NCI-H526 (cell line): ENCODE results near the gene KCTD1.
"Not testable (repeated sequence)": the region's sequence is repeated elsewhere in the genome, so short reads cannot be mapped to it uniquely, and the experiment has no call there.

ENCODE experiments used
- DNase-seq, 2 experiments: peaks; one replicate each; lab custom pipeline; 2025; lab: John Stamatoyannopoulos, UW

KCTD1 gene

GRCh38 chr18:26458526-26459232 is 89.7 kb downstream of the KCTD1 start:
- DNase-seq: no peak

DNA sequence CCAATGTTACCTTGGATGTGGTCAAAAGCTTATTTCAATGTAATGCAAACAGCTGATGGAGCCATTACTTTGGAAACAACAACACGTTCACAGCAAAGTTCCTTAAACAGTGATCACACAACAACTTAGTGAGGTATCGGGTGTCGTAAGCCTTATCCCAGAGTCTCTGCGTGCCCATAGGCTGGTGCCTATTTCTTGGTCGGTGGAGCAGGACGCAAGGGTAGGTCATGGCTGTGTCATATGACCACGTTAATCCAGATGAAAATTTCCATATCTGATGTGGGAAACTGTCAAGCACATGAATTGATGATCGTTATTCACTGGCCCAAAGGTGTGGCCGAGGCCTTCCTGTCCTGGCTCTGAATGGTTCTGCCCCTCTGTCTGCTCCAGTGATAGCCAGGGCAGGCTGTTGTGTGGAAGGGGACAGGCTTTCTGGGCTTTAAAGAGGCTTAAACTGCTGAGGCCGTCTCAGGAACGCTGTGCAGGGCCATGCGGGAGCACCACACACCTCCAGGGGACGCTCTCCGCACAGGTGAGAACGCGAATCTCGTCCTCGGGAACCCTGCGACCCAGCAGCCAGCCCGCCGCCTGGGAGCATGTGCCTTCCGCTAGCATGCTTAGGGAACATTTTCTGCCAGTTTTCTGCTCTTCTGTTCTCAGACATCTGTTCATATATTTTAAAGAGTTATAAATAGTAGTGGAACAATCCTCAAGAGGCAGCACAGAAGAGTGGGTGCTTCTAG is 90.6 kb downstream of the KCTD1 start:
- peak; percentile 15 to 72 for DNase-seq

DNA sequence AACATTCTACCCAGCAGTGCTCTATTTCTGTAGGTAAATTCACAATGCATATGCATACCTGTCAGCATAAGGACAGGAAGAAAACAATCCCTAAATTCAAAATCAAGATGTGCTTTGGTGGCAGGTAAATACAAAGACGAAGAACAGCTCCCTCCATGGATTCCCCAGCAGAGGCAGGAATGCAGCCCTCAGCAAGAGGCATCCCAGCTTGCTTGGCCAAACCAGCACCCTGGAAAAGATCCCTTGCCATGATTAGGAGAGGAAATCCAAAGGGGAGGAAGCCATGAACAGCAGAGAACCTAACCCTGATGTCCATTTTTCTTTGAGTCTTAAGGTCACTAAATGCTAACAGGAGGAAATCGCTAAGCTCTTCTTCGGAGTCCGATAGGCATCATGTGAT is 91.2 kb downstream of the KCTD1 start:
- DNase-seq: no peak

DNA sequence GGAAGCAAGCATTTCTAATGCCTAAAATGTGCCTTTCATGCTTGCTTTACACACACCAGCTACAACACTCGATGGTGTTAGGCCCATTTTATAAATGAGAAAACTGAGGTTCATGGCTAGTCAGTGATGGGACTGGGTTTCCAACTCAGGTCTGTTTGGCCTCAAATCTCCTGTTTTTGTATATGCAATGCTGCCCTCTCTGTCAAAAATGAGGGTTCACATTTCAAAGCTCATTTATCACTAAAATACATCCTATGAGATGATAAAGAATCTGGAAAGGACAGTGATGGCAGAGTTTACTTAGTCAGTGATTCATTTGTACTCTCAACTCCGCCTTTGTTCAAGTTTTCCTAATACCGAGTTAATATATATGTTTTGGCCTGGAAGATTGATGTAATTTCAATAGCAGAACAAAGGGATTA is 92.3 kb downstream of the KCTD1 start:
- no peak for DNase-seq

- no peak for DNase-seq
These were observed 92.7 kb downstream of the KCTD1 start for GRCh38 chr18:26455639-26456038.

GRCh38 chr18:26454616-26455015 is 93.7 kb downstream of the KCTD1 start:
- DNase-seq: no peak

GRCh38 chr18:26454192-26454591 is 94.2 kb downstream of the KCTD1 start:
- DNase-seq: no peak

- DNase-seq: peak; percentile 19 to 70
These were observed 94.9 kb downstream of the KCTD1 start for GRCh38 chr18:26453386-26453901.

DNA sequence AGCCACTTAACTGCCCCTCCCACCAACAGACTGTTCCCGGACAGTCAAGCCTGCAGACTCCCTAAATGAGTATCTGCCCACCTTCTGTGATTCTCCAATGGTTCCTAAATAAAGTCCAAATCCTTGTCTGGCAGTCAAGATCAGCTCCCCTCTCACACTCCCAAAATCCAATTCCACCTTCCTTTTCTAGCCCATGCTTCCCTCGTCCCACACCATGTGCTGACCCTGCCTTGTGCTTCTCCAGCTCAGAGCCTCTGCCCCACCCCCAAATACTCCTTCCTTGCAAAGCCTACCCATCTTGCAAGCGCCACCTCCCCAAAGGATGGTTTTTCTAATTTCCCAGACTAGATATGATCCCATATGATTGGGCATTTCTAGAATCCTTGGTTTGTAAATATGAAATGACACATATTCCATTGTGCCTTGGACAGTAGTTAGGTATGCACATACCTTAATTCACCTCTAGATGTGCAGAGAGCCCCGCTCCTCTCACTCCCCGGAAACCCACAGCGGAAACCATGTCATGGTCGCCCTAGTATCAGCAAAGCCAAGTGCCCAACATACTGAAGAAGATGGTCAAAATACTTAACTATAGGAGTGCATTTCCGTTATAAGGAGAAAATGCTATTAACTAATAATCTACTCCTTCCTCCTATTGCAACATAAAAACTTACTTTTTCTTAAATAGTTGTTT is 97.2 kb downstream of the KCTD1 start:
- no peak for DNase-seq

GRCh38 chr18:26448714-26449159 is 99.6 kb downstream of the KCTD1 start:
- DNase-seq: no peak

DNA sequence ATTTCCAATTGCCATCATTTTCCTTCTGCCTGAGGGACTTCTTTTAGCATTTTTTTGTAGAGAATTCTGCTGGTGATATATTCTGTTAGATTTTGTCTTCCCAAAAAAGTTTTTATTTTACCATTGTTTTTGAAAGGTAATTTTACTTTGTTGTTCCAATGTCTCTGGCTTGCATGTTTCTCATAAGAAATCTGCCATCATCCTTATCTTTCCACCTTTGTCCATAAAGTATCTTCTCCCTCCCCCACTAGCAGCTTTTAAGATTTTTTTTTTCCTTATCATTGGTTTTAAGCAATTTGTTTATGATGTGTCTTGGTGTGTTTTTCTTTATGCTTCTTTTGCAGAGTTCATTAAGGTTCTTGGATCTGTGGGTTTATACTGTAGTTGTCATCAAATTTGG is 104.5 kb downstream of the KCTD1 start:
- no peak for DNase-seq

- peak in 1 of 2 experiments; percentile 10 for DNase-seq
These were observed 106.2 kb downstream of the KCTD1 start for GRCh38 chr18:26442126-26442525.

GRCh38 chr18:26440644-26441043 is 107.7 kb downstream of the KCTD1 start:
- DNase-seq: no peak

- DNase-seq: no peak
These were observed 108.8 kb downstream of the KCTD1 start for GRCh38 chr18:26439537-26439936.

DNA sequence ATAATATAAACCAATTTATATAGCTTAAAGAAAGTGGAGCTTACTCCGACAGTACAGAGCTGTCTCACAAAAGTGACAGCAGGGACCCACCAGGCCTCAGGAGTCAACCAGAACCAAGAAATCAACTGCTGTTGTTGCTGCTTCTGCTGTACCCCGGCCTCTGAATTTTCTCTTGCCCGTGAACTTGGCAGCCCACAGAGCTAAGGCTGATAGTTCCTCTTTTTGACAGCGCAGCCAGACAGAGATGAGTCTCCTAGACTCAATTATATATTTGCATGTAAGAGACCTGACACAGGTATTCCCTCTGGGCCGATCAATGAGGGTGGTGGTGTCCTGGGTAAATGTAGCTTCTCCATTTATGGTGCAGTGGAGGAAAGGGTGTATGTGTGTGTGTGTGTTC is 109.4 kb downstream of the KCTD1 start:
- peak; percentile 90 to 91 for DNase-seq

GRCh38 chr18:26437634-26438033 is 110.7 kb downstream of the KCTD1 start:
- DNase-seq: not testable (repeated sequence)

GRCh38 chr18:26436176-26437051 is 111.9 kb downstream of the KCTD1 start:
- DNase-seq: no peak

- DNase-seq: no peak
These were observed 112.8 kb downstream of the KCTD1 start for GRCh38 chr18:26435415-26436095.

DNA sequence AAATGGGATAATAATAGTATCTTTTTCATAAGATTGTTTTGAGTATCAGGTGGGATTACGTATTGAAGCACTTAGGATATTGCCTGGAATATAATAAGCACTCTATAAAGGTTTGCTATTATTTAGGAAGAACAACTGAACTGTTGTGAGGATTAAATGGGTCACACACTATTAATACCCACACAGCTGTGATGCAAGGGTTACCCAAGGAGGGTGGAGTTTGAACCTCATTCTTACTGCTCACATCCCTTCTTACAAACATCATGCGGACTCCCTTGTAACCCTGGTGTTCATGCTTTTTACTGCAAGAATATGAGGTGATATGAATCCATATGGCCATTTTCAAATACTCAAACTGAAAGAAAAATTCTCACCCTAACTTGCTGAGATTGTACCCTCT is 113.5 kb downstream of the KCTD1 start:
- no peak for DNase-seq

GRCh38 chr18:26432651-26433424 is 115.5 kb downstream of the KCTD1 start:
- DNase-seq: no peak
